HG02981 (cell line): ENCODE results near the gene ATP1A3.

Experiments used
- ATAC-seq: cut with Tn5 transposase; IDR thresholded peaks from one replicate; pipeline ENCODE4 v1.9.1; 2021; ENCODE audit warnings: mild to moderate bottlenecking, moderate library complexity; ENCODE audit not compliant: unreplicated experiment

The ATP1A3 gene

DNA sequence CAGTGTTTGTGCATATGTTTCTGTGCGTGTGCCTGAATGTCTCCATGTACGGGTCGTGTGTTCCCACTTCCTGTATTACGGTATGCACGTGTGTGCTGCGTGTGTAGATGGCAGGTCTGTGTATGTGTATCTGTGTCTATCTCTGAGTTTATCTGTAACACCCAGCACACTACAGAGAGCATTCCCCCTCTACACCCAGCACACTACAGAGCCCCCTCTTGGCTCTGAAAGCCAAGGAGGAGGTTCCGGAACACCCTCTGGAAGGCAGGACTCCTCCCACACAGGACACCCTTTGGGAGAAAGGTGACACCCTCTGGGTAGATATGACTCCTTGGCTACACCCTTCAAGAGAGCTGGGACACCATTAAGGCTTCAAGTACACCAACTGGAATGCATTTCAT, 63.7 kb downstream of the ATP1A3 start:
- ATAC-seq, result no peak

DNA sequence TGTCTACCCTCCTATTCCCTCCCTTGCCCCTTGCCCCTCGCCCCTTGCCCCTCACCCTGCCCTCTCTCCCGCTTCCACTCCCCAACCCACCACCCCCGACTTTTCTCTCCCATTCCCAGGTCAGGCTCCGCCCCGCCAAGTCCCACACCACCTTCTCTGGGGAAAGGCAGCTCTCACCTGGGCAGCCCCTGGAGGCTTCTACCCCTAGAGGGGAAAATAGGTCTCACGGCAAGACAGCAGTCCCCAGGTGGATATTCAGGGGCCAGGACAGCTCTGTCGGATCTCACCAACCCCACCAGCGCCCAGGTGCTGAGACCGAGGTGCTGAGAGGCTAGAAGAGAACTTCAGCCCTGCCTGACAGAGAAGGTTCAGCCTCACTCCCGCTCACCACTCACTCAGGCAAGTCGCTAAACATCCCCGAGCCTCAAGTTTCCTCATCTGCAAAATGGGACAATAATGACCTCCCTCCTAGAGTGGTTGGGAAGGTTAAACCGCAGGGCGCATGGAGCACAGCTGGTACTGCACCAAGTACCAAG, 64.4 kb downstream of the ATP1A3 start:
- ATAC-seq, result no peak

DNA sequence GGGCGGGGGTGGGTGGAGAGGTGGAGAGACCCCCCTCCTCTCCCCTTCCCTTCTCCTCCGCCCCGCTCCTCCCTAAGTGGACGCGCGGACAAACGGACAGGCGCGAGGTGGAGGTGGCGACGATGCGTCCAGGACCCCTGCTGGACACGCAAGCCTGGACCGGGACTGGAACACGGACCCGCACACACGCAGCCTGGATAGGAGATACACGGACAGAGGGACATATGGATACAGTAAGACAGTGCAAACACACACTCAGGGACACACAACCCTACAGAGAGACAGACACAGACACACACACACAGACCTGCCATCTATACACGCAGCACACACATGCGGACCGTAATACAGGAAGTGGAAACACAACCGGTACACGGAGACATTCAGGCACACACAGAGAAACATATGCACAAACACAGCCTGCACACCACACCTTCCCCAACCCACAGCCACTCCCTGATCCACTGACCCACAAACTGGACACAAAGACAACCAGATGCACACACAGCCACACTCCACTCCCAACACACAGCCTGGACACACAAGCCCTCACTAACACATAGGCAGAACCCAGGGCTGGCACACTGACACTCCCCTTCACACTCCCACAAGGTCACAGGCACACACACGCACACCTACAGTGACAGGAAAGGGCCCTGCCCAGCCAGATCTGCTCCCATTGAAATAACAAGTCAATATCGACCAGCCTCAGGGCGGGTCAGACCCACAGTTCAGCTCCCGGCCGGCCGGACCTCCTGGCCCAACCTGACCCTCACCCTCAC, 65.1 kb downstream of the ATP1A3 start:
- ATAC-seq, result no peak

DNA sequence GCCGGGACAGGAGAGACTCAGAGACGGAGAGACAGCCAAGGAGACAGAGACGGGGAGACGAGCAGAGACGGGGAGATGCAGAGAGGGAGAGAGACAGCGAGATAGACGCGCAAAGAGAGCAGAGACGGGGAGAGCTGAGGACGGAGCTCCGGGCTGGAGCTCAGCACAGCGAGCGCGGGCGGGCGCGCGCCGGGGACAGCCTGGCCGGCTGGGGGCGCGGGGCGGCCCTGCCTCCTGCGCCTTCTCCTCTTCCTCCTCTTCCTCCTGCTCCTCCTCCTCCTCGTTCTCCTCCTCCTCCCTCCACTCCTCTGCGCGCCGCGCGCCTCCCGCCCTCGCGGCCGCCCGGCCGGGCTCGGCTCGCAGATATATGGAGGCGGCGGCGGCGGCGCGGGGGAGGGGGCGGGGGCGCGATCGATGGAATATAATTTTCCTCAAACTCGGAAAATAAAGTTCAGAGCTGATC, 65.8 kb downstream of the ATP1A3 start, which contains the start of gene ERFL:
Gene ERFL (minus strand): TSS at position 229 of the 463 bp plus-strand sequence. CDS start 15,530 bp downstream, outside the sequence.
- no peak for ATAC-seq

DNA sequence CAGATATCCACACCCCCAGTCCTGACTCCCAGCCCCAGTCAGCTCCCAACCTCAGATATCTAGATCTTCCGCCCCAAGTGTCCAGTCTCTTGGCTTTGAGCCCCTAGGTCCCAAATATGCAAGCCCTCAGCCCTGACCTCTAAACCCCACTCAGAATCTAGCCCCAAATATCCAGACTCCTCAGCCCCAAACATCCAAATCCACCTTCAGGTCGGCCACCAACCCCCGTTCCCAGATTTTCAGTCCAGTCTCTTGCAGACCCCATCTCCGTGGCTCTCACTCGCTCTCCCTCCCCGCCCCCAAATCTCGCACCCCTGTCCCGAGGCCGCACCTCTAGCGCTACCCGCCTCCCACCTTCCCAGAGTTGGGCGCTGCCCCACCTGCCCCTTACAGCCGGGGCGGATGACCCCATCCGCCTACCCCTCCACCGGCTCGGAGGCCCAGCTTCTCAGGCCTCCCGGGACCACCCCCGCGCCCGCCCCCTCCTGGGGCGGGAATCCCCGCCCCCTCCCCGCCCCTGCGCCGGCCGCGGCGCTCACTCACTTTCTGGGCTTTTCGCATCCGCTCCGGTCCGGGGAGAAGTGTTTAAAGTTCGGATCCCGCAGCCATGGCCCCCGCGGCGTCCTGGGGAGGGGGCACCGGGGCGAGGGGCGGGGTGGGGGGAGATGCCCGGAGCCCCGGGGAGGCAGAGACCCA, 66.4 kb downstream of the ATP1A3 start:
- ATAC-seq, result no peak

DNA sequence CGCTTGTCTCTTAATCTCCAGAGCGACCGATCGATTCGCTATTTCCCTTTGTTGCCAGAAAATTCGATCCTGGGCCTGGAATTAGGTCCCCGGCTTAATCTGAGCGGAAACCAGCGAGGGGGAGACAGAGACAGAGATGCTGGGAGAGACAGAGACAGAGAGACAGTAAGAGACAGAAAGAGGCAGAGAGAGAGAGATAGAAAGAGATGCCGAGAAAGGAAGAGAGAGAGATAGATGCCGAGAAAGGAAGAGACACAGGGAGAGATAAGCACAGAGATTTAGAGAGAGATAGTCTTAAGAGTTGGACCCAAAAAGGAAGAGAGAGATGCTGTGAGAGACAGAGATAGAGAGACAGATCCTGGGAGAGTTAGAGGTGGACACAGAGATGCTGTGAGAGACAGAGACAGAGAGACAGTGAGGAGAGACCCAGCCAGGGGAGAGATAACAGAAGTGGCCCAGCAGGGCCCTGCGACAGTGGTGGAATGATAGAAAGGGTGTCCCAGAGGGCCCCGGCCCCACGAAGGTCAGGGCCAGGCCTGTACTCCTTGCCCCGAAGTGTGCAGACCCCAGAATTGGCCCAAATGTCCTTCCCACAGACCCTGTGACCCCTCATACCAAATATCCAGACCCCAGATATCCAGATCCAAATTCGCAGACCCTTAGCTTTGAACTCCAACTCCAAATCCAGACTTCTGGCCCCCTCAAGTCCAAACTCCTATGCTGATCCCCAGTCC, 67.1 kb downstream of the ATP1A3 start:
- ATAC-seq, result no peak

DNA sequence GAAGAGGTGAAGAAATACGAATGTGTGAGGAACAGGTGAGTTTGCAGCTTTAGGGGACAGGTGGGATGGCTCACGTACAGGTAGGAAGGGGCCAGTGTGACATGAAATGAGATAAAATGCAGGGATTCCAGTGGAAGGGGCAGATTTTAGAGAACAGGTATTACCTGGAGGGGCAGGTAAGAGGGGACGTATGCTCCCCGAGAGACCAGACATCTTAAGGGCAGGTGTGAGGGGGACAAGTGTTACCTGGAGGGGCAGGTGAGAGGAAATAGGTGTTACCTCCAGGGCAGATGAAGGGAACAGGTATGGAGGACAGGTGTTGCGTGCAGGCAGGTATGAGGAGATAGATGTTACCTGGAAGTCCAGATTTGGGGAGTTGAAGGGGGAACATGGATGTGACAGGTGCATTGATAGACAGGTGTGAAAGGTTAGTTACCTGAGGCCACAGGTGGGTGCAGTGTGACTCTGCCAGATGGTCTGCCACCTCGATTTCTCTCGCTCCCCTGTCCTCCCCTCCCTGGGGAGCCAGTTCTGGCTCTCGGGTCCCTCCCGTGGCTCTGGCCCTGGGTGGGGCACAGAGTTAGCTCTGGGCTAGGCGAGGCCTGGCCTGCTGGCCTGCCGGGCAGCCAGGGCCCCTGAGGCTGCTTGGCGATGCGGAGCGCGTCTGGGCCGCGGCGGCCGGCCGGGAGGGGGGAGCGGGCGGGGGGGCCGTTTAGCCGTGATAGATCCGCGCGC, 67.8 kb downstream of the ATP1A3 start:
- no peak for ATAC-seq

DNA sequence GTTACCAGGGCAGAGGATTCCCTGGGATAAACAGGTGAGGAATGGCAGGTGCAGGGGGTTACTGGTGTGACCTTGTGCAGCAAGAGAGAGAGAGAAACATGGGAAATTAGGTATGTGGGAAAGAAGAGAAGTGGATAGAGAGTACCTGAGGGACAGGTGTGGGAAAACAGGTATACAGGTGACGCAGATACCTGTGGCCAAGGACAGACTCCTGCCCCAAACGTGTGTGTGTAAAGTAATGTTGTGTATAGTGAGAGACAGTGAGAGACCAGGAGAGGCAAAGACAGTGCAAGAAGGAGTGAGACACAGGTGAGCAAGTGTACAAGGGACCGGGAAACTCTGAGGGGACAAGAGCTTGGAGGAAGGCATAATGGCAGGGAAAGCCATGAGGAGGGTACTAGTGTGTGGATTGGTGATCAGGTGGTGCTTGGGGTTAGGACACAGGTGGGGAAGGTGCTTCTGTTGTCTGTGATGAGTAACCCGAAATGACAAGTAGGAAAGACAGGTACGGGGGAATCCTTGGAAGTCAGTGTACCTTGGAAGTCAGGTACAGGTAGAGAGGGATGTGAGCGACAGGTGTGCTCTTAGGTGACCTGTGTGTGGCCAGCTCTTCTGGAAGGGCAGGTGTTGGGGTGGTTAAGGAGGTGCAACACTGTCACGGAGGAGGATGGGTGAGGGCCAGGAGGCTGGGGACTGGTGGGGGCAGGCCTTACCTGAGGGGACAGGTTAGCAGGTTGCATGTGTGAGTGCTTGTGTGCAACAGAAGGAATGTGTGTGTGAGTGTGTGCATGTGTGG, 68.6 kb downstream of the ATP1A3 start:
- ATAC-seq, result no peak

DNA sequence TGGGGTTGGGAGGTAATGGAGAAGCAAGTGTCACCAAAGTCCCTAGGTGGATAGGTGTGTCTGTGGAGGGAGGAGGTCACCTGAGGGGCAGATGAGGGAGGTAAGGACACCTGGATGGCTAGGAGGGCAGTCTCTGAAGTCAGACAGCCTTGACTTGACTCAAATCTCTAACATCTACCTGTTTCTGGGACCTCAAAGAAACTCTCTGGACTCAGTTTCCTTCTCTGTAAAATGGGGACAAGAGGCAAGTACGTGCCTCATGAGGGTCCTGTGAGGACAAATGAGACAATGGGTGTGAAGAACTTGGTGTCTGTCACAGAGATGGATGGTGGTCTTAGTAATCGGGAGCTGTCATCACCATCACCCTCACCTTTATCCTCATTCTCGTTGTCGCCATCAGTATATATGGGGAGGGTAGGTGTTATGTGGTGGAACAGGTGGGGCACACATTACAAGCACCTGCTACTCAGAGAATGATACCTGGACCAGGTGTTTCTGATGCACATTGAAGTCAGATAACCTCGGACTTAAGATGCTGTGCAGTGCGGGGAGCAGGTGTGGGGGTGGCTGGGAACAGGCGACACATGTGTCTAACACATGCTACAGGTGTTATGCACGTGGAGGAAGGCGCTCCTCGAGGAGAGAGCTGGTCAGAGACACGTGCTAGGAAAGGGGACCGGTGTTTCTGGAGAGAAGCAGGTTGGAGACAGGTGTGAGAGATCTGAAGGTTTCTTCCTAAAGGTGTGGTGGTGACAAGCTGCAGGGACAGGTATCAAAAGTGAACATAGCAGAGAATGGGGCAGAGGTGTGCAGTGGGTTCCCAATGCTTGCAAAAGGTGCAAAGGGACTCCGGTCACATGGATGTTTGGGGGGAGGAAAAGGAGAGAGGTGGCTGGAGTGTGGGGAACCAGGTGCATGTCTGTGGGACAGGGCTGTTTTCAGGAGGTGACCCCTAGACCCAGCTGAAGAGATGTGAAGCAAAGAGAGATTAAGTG, 69.6 kb downstream of the ATP1A3 start:
- no peak for ATAC-seq

DNA sequence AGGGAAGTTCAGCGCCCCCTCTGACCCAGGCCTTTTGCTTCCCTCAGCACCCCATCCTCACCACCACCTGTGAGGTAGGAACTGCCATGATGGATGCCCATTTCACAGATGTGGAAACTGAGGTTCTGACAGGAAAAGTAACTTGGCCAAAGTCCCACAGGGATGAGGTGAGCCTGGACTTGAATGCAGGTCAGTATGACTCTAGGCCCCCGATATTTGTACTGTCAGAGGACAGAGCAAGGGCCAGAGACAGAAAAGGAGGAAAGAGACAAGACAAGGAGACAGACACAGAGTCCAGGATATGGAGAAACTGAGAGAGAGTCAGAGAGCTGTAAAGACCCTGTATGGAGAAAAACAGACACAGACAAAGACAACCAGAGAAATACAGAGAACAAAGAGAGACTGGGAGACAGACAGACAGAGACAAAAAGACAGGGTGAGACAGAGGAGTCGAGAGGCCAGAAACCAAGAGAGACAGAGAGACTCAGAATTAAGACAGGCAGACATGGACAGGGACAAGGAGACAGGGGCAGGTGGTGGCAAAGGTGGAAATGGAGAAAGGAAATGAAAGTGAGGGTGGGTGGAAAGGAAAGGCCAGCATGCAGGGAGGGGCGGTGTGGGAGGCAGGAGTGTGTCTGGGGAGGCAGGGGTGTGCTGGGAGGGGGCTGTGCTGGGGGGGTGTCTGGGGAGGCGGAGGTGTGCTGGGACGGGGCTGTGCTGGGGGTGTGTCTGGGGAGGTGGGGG, 70.8 kb downstream of the ATP1A3 start:
- no peak for ATAC-seq

DNA sequence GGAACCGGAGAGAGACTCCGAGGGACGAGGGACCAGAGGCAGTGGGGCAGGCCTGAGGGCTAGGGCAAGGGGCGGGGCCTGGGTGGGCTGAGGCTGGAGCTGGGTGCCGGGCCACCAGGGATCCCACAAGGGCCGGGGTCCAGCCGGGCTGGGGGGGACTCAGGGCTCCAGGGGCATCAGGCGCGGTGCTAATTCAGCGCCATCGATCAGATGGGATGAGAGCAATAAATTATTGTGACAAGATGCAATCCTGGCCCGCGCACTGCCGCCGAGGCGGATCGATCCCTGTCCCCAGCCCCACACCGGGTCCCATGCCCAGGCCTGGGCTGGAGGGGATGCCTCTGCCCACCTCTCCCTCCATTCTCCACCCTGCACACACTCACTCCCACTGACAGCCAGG, 71.4 kb downstream of the ATP1A3 start:
- no peak for ATAC-seq

DNA sequence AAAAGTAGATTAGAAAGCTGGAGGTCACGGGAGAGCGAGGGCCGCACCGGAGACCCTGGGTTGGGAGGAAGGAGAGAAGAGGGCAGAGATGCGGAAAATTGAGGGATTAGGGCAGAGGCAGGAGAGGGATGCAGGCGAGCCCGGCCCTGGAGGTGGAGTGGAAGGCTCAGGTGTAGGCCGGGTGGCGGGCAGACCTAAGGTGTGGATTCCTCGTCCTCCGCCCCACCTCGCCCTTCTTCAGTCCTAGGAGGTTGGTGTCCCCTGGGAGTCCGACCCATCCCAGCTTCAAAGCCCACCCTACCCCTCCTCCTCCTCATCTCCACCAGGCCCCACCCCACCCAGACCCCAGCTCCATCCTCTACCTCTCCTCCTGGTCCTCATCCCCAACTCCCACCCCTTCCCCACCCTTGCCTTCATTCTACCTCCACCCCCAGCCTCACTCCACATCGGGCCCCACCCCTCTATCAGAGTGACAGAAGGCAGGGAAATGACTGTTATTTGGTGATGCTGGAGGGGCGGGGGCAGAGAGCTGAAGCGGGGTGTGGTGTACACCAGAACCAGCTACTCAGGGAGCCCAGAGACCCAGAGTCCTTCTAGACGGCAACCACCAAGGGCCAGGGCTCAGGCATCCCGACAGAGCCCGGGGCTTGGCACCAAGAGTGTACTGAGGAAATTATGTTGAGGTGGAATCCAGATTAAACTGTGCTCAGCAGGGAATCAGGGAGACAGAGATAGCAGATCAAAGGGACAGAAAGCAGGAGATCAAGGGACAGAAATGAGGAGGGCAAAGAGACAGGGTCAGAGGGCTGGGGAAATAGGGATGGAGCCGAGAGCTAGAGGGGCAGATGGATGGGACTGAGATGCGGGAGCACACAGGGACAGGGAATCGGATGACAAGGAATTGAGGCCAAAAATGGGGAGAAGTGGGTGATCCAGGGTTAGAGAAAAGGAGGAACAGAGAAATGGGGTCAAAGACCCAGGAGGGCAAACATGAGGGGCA, 72.2 kb downstream of the ATP1A3 start:
- no peak for ATAC-seq

DNA sequence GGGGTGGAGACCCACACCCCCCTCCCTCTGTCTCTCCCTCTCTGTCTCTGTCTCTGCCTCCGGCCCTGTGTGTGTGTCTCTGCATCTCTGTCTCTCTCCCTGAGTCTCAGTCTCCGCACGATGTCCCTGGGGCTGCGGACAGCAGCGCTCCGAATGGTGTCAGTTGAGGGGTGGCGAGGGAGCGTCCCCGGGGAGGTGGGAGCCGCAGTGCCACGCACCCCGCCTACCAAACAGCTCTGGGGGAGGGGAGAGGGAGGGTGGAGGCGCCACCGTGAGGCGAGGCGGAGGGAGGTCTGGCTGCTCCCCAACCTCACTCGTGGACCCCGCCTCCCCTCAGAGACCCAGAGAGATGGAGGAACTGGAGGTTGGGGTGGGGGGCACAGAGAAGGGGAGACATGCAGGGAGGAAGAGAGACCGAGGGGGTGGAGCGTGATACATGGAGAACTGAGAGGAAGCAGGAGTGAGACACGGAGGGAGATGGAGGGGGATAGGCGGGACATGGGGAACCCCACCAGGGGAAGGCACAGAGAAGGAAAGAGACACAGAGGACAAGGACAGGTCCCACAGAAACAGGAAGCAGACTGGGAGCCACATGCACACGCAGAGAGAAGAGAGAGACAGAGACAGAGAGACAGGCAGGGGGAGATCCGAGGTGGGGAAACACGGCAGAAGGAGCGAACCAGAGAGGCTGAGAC, 73.0 kb downstream of the ATP1A3 start:
- ATAC-seq, result no peak

DNA sequence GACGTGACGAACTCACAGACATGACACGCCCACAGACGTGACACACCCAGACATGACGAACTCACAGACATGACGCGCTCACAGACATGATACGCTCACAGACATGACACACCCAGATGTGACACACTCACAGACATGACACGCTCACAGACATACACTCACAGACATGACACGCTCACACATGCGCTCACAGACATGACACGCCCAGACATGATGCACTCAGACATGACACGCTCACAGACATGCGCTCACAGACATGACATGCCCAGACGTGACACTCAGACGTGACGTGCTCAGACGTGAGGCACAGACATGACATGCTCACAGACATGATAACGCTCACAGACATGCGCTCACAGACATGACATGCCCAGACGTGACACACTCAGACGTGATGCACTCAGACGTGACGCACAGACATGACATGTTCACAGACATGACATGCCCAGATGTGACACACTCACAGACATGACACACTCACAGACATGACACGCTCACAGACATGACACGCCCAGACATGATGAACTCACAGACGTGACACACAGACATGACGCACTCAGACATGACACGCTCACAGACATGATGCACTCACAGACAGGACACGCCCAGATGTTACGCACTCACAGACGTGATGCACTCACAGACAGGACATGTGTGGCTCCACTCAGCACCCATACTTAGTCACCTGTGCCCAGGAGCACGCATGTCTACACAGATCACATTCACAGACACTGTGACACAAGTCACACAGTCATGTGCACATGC, 73.9 kb downstream of the ATP1A3 start:
- ATAC-seq, result no peak

DNA sequence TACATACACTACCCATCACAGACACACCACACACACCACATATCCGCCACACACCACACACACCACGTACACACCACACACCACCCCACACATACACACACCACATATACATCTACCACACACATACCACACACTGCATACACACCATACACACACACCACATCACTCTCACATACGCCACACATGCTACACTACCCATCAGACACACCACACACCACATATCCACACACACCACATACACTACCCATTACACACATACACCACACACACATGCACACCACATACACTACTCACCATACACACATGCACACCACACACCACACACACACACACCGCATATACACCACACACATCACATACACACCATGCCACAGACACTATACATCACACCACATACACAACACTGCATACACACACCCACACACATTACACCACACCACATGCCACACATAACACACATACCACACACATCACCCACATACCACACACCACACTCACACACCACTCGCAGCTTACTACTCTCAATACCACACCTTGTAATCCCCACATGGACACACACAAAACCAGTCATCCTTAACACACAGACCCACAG, 75.3 kb downstream of the ATP1A3 start:
- no peak for ATAC-seq
